Uterus (tissue), 2 donors: ENCODE measurements around the gene ENGASE.

Experiments used
- CTCF ChIP-seq, 4 experiments: fragments of 200-600 bp in 2 of 4; fragments of 450-650 bp in 2 of 4; sonication (generic) in 2 of 4; IDR thresholded peaks; one replicate each; pipeline ENCODE4 v1.5.1; 2016 to 2019; ENCODE audit warnings: antibody characterized with exemption in 4 of 4, mild to moderate bottlenecking in 2 of 4, moderate library complexity in 1 of 4
- POLR2A ChIP-seq, 2 donors: fragments of 450-650 bp; IDR thresholded peaks; one replicate each; pipeline ENCODE4 v1.6.1; 2016; ENCODE audit warnings: antibody characterized with exemption in 2 of 2, mild to moderate bottlenecking in 1 of 2, moderate library complexity in 1 of 2

- no peak for TF ChIP-seq CTCF (IDR thresholded peaks at IDR 0.05)
- TF ChIP-seq POLR2A (IDR thresholded peaks at IDR 0.05), result no peak
Observed at GRCh38 chr17:79039171-79039570, 35.5 kb upstream of the ENGASE start.
